ENCODE measurements around the gene GLA. TPM values are rescaled to one million over a fixed set of nuclear protein-coding genes. Genes with fewer than 3 reads are reported as not detected.

The GLA gene
- total and polyA plus RNA-seq, 2 donors (not counting 3 experiments of a cell fraction or from before 2014, with no cell fraction given) = 33.0 to 36.8 TPM

DNA sequence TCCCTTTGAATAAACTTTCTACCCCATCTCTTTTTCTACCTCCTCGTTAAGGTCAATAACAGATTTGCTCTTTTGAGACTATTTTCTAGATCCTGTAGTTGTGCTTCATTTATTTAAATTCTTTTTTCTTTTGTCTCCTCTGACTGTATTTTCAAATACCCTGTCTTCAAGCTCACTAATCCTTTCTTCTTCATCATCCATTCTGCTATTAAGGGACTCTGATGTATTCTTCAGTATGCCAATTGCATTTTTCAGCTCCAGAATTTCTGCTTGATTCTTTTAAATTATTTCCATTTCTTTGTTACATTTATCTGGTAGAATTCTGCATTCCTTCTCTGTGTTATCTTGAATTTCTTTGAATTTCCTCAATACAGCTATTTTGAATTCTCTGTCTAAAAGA lies 41.6 kb upstream of the GLA start:
- Histone ChIP-seq H4K20me1 (replicated peaks; ENCODE audit: control insufficient read depth, extremely low read depth, insufficient read depth, low read length) (no peaks in the 10 kb centered on the region), H3K4me3 (replicated peaks in 1 of 3; ENCODE audit: insufficient read depth in 1 of 3, low read depth in 1 of 3, low read length in 3 of 3) (no peak overlapping the region), H3K27ac (ENCODE audit: insufficient read depth, low read depth, low read length) (no peak overlapping the region), H3K79me2 (ENCODE audit: control insufficient read depth, insufficient read depth, low read length) (no peaks in the 10 kb centered on the region), H2AFZ (ENCODE audit: low read depth, low read length) (no peak overlapping the region), H3K9me1 (replicated peaks; ENCODE audit: control insufficient read depth, extremely low read depth, insufficient read depth, low read length) (no peaks in the 10 kb centered on the region), H3K9ac (replicated peaks; ENCODE audit: extremely low read depth, insufficient read depth, low read length) (no peak overlapping the region), H3K4me2 (ENCODE audit: insufficient read depth, low read length) (no peak overlapping the region), H3K9me3 (replicated peaks; ENCODE audit: control insufficient read depth, insufficient read depth, low read length) (no peaks in the 10 kb centered on the region), H3K36me3 (ENCODE audit: control insufficient read depth in 2 of 2, extremely low read depth in 1 of 2, insufficient read depth in 2 of 2, low read length in 2 of 2) (no peaks in the 10 kb centered on the region), H3K27me3 (ENCODE audit: control insufficient read depth in 2 of 2, insufficient read depth in 2 of 2, low read length in 2 of 2) (no peaks in the 10 kb centered on the region), H3K4me1 (ENCODE audit: control insufficient read depth, extremely low read depth, insufficient read depth, low read length) (peaks cover 7% of the 10 kb centered on the region)
- TF ChIP-seq POLR2AphosphoS5 (IDR thresholded peaks at IDR 0.05; ENCODE audit: insufficient read depth, low read depth, low read length) = no peak
- no peak for TF ChIP-seq GATA2 (IDR thresholded peaks at IDR 0.05; ENCODE audit: insufficient read depth, insufficient read length, low read depth, low read length)
- no peak for TF ChIP-seq JUN (IDR thresholded peaks at IDR 0.05; ENCODE audit: borderline replicate concordance, insufficient read depth, insufficient read length, low read depth)
- no peak for TF ChIP-seq FOS (IDR thresholded peaks at IDR 0.05; ENCODE audit: borderline replicate concordance, insufficient read depth, low read length)
- no peak for TF ChIP-seq MYC (IDR thresholded peaks at IDR 0.05; ENCODE audit: low read depth, low read length)
- TF ChIP-seq, protein P1, sequence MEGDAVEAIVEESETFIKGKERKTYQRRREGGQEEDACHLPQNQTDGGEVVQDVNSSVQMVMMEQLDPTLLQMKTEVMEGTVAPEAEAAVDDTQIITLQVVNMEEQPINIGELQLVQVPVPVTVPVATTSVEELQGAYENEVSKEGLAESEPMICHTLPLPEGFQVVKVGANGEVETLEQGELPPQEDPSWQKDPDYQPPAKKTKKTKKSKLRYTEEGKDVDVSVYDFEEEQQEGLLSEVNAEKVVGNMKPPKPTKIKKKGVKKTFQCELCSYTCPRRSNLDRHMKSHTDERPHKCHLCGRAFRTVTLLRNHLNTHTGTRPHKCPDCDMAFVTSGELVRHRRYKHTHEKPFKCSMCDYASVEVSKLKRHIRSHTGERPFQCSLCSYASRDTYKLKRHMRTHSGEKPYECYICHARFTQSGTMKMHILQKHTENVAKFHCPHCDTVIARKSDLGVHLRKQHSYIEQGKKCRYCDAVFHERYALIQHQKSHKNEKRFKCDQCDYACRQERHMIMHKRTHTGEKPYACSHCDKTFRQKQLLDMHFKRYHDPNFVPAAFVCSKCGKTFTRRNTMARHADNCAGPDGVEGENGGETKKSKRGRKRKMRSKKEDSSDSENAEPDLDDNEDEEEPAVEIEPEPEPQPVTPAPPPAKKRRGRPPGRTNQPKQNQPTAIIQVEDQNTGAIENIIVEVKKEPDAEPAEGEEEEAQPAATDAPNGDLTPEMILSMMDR (IDR thresholded peaks at IDR 0.05; ENCODE audit: extremely low read depth in 1 of 2, insufficient read depth in 1 of 2, low read depth in 1 of 2, low read length in 2 of 2) = no peak
- TF ChIP-seq, protein P2, sequence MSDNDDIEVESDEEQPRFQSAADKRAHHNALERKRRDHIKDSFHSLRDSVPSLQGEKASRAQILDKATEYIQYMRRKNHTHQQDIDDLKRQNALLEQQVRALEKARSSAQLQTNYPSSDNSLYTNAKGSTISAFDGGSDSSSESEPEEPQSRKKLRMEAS (IDR thresholded peaks at IDR 0.05; ENCODE audit: insufficient read depth, insufficient read length) = no peak
- TF ChIP-seq EZH2 (IDR thresholded peaks at IDR 0.05; ENCODE audit: borderline replicate concordance, low read depth, low read length, severe bottlenecking) = no peak
- FAIRE-seq = no peak
- DNase-seq (ENCODE audit: low read depth, low spot score) = no peak
- ChIA-PET CTCF (no interaction called here), POLR2A (no interaction called here)
- dilution Hi-C loops (cut with MboI; ENCODE audit: extremely low pct_ligation_motif_present, low sequenced_read_pairs) = no loop called here
- no TSS peak for BruUV-seq (replicated peaks)
- intact Hi-C loops (cut with micrococcal nuclease) = no loop called here
